HG02642 (cell line): Measurements from ENCODE around the gene CERCAM.
A peak's percentile ranks its signal among the peaks of the same experiment; 100 is the strongest.
"Not testable (repeated sequence)": the region's sequence is repeated elsewhere in the genome, so short reads cannot be mapped to it uniquely, and the experiment has no call there.

Experiments
- ATAC-seq: cut with Tn5 transposase; IDR thresholded peaks from one replicate; pipeline ENCODE4 v1.9.1; 2021; ENCODE audit warnings: mild to moderate bottlenecking; ENCODE audit not compliant: unreplicated experiment, poor library complexity

CERCAM gene

DNA sequence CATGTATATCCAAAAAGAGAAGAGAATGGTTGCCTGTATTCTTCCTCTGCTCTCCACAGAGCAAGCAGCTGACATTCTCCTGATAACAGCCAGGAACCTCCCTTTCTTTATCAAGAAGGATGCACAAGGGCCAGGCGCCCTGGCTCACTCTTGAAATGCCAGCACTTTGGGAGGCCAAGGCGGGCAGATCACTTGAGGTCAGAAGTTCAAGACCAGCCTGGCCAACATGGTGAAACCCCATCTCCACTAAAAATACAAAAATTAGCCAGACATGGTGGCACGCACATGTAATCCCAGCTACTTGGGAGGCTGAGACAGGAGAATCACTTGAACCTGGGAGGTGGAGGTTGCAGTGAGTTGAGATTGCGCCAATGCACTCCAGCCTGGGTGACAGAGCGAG lies 25.8 kb downstream of the CERCAM start:
- not testable (repeated sequence) for ATAC-seq

DNA sequence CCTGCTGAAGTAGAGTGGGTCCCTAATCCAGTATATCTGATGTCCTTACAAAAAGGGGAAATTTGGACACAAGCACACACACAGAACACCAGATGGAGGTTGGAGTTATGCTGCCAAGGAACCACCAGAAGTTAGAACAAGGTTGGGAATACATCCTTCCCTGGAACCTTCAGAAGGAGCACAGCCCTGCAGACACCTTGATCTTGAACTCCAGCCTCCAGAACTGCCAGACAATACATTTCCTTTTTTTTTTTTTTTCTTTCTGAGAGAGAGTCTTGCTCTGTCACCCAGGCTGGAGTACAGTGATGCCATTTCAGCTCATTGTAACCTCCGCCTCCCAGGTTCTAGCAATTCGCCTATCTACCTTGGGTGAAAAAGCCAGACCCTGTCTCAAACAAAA lies 28.1 kb downstream of the CERCAM start:
- ATAC-seq, result no peak

DNA sequence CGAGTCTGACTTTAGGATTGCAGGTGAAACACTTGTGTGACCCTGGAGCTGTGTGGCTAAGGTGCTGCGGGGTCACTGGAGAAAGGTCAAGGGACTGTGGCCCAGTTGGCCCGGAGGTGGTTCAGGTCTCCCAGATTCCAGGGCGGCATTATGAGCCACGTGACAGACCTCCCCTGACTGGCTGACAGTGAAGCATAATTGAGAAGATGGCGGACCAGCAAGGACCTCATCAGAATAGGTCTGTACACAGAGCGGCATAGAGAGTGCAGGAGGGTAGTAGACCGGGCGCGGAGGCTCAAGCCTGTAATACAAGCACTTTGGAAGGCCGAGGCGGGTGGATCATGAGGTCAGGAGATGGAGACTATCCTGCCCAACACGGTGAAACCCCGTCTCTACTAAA lies 34.3 kb downstream of the CERCAM start:
- no peak for ATAC-seq

DNA sequence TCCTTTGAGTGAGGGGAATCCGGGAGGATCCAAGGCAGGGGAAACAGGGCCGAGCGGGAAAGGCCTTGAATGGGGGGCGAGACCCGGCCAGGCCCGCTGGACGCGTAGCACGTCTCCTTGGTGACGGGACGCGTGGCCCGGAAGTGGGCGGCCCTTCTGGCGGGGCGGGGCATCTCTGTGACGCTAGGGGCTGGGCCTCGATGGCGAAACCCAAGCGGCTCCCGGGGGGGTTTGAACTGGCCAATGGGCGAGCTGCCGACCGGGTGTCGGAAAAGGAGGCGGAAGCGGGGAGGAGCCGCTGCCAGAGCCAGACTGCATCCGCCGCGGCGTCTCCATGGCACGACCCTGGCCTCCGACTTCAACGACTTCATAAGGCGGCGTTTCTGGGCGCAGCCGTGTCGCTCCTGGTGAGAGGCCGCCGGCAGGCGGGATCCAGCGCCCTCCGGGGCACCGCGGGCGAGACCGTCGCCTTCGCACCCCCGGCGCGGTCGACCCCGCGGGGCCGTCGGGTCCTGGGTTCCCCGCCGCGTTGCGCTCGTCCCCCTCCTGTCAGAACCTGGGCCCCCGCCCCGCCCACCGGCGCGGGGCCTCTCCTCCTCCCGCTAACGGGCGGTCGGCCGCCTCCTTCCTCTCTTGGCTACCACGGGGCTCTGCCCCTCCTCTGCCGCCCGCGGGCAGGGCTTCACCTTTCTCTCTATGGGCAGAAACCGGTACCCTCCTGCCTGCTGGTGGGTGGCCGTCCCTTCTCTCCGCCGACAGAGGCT lies 35.4 kb downstream of the CERCAM start, which contains the start of gene ODF2:
Gene ODF2 (plus strand): TSS at position 158 of the 764 bp plus-strand sequence. CDS start 86 bp downstream, at position 244.
- peak; percentile 90 for ATAC-seq

DNA sequence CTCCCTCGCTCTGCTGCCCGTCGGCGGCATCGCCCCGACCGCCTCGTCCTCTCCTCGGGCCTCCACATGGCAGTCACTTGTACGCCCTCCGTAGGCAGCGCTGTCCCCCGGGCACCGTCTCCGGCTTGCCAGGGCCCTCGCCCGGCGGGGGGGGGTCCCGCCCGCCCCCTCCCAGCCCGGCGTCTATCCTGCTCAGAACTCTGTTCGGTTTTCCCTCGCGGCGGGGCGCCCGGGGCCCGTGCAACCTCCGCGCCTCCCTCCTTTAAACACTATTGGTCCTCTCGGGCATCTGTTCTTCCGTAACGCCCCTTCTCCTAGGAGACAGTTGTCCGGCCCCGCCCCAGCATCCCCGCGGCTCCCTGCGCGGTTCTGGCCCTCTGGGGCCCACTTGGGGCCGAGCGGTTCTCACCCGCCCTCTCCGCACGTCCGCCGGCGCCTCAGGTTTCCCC lies 36.0 kb downstream of the CERCAM start:
- ATAC-seq, result peak; percentile 55

DNA sequence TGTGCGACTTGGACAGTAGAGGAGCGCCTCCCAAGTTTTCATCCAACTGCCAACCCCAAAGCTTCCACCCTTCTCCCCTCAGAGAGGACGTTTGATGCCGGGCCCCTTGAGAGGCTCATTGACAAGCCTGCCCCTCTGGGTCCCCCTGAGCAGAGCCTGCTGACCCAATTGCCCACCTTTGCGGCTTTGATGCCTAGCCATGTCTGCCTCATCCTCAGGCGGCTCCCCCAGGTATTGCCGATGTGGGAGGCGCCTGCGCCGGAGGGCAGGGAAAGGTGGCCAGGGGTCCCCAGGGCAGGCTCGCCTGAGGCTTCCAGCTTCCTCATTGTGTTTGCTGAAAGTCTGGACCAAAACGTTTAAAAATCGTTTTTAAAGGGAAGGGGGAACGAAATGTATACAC lies 36.5 kb downstream of the CERCAM start:
- ATAC-seq, result no peak

DNA sequence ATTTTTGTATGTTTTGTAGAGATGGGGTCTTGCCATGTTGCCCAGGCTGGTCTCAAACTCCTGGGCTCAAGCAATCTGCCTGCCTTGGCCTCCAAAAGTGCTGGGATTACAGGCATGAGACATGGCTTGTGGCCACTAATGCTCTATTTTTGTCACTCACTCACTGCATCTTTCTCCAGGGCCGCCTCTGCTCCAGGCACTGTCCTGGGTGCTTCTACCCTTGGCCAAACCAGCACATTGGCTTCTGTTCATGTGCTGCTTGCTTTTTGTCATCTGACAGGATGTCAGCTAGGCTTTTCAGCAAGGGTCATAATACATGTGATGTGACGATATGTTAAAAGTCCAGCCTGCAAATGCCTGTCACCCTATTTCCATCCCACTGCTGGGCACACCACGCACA lies 38.4 kb downstream of the CERCAM start:
- no peak for ATAC-seq

DNA sequence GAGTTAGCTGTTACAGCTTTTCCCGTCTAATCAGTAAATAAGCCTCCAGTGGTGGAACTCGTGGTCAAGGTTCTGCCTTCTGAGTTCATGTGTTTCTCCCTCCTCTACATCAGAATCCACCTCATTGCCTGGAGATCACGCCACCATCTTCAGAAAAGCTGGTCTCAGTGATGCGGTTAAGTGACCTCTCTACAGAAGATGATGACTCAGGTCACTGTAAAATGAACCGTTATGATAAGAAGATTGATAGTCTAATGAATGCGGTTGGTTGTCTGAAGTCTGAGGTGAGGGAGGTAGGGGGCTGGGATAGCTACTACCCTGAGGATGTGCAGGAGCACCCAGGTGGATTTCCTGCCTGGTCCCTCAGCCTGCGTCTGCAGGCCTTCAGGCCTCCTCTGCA lies 48.4 kb downstream of the CERCAM start:
- ATAC-seq, result no peak

DNA sequence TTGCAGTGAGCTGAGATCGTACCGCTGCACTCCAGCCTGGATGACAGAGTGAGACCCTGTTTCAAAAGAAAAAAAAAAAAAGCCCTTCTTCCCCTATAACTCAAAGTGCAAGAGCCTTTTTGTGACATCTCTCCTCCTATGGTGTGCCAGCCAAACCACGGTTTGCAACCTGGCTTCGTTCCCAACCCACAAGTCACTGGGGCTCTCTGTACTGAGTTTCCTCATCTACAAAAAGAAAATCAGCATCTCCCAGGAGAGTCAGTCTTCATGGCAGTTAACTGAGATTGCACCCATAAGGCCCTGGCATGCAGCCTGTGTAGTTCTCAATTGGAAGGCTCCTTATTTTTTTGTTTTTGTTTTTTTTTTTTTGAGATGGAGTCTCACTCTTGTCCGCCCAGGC lies 49.9 kb downstream of the CERCAM start:
- no peak for ATAC-seq

DNA sequence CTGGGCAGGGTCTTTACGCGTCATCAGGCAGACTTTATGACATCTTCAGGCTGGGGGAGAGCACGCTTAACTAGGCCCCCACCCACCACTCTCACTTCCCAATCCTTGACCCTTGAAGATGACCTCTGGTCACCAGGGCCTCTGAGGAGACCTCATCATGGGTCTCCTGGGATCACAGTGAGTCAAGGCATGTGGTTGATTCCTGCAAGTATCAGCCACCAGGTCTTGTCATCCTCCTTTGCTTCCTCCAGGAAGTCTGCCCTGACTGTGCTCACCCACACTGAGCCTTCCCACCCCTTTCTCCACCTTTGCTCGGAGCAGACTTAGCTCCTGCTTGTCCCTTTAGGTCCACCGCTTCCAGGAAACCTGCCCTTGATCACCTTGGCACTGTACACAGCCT lies 52.4 kb downstream of the CERCAM start:
- ATAC-seq, result no peak

DNA sequence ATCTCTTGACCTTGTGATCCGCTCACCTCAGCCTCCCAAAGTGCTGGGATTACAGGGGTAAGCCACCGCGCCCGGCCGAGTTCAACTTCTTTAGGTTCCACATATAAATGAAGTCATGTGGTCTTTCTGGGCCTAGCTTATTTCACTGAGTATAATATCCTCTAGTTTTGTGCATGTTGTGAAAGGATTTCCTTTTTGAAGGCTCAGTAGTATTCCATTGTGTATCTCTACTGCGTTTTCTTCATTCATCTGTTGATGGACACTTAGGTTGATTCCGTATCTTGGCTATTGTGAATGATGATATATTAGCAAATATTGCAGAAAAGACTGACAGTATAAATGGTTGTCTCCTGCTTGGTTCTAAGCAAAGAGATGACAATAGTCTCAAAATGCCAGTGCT lies 55.2 kb downstream of the CERCAM start:
- no peak for ATAC-seq

DNA sequence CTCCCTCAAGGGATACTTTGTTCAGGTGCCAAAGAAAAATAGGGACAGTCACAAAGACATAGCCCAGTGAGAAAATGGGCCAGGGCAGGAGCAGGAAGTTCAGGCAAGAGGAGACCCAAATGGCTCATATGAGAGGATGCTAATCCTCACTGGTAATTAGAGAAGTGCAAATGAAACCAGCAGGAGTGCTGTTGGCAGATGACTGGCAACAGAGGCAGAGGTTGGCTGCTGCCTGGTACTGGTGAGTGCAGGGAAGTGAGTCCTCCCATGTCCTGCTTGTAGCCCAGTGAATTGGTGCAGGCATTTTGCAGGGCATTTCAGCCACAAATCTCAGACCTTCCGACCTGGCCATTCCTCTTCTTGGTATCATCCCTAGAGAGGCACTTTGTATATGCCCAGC lies 58.6 kb downstream of the CERCAM start:
- ATAC-seq, result no peak

DNA sequence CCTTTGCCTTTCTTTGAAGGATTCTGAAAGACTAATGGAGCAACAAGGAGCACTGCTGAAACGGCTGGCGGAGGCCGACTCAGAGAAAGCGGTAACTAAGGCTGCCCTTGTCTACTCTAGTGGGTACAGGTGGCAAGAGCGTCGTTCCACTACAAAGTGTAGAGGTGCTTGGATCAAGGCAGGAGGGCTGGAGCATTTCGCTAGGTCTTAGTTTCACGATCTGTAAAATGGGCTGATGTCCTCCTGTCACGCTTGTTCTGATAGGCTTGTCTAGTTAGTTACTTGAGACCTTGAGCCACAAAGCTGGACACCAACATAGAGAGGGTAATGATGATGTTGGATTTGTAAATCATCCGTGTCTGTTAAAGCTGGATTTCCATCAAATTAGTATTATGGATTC lies 60.9 kb downstream of the CERCAM start:
- ATAC-seq, result no peak

DNA sequence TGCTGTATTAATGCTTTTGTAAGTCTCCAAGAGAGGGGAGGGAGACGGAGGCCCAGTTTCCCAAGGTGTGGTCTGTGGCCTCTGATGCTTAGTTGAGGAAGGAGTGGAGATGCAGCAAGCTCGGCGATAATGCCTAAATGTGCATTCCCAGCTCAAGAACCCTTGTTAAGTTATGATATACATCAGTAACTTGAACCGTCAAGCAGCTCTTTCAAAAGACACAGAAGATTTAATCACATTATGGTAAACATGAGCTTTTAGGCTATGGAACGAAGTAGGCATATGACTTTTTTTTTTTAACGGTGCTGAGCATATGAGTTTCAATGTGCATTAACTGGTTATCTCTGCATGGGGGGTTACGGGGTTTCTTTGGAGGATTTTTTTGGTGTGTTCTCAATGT lies 61.5 kb downstream of the CERCAM start:
- ATAC-seq, result no peak

DNA sequence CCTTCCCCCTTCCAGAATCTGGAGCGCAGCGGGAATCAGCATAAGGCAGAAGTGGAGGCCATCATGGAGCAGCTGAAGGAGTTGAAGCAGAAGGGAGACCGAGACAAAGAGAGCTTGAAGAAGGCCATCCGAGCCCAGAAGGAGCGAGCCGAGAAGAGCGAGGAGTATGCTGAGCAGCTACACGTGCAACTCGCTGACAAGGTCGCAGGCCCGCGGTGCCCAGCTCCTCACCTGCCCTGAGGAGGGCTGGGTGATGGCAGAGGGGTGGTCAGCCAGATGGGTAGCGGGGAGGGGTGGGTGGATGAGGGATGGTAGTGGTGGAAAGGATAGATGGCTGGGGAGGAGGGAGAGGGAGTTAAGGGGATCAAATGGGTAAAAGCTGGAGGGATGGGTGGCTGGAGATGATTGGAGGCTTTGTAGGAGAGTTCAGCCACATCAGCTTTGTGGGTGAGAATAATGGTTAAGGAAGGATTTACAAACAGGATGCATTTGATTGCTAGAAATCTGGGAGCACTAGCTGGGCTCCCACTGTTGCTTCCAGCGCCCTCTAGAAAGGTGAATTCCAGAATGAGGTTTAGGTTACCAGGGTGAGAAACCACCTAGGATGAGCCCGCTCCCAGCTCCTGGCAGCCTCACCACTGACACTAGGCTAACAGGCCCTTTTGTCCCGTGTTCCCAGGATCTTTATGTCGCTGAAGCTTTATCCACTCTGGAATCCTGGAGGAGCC lies 64.2 kb downstream of the CERCAM start:
- no peak for ATAC-seq

DNA sequence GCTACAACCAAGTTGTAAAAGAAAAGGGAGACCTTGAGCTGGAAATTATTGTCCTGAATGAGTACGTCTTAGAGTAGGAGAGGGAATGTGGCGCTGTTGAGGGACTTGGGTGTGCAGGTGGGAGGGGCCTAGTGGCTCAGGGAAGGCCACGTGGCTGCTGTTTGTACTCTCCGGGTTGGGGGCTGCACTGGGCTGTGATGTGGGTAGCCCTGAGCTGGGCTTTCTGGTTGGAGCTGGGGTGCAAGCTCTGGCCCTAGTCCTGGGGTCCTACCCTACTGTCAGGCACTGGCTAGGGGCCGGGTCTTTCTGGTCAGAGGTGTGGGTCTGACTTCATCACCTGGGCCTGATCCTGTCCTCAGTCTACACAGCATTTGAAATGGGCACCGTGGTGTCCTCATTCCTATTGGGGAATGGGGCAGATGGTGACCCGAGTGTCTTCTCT lies 64.8 kb downstream of the CERCAM start:
- no peak for ATAC-seq

DNA sequence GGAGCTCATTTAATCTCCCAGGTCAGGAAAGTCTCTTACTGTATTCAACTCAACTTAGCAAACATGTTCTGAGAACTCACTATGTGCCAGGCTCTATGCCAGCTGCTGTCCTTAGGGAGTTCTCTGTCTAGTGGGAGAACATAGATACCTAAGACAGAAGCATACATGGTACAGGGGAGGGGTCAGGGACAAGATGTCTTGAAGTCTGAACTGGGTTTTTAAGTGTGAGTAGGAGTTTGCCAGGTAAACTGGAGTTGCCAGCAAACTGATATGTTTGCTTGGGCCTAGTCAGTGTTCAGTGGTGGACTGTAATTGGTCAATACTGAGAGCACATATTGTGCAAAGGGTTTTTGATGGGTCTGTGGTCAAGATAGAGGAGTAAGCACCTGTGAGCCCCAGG lies 65.5 kb downstream of the CERCAM start:
- ATAC-seq, result no peak
